Measurements from ENCODE around the gene ZNF786. TPM values are rescaled to one million over a fixed set of nuclear protein-coding genes. Genes with fewer than 3 reads are reported as not detected.

ZNF786 gene
- total RNA-seq, 1 experiment from 2014 or later, result 8.5 TPM

GRCh38 chr7:149072438-149072775 is 18.1 kb downstream of the ZNF786 start:
- intact Hi-C loops (cut with micrococcal nuclease), result loop anchor here (2.0 kb wide), 1 partner anchor 18 kb away; the partner anchor contains the start of gene ZNF786
- peak overlapping the region; percentile 92 for H3K4me2 ChIP-seq (ENCODE audit: low read length)
- ATAC-seq (peak; percentile 19), DNase-seq (ENCODE audit: low read depth, low spot score) (no peak)
- BruUV-seq (replicated peaks), result TSS peak; percentile 91
- H4K20me1 ChIP-seq (ENCODE audit: insufficient read depth), result no peaks in the 10 kb centered on the region
- H3K27ac ChIP-seq (ENCODE audit: low read depth, low read length), result peak overlapping the region; percentile 77
- peaks cover 40% of the 10 kb centered on the region for H3K79me2 ChIP-seq (ENCODE audit: insufficient read depth, low read length)
- peak overlapping the region; percentile 68 to 77 for H3K4me3 ChIP-seq (replicated peaks in 1 of 2; ENCODE audit: low read depth in 1 of 2, low read length in 2 of 2)
- H3K36me3 ChIP-seq (ENCODE audit: control insufficient read depth in 1 of 2, insufficient read depth in 2 of 2, low read length in 2 of 2), result peaks cover 4 to 26% of the 10 kb centered on the region in 2 experiments; a peak in 3 of 4 replicates
- H2AFZ ChIP-seq (ENCODE audit: low read depth, low read length, poor library complexity, severe bottlenecking), result no peak overlapping the region
- H3K27me3 ChIP-seq (ENCODE audit: insufficient read depth, low read length), result no peaks in the 10 kb centered on the region
- TF ChIP-seq SRF (IDR thresholded peaks at IDR 0.05; ENCODE audit: low read depth) (no peak), ZNF274 (IDR thresholded peaks at IDR 0.05; ENCODE audit: low read depth, low read length) (no peak)
- TF ChIP-seq, protein P1, sequence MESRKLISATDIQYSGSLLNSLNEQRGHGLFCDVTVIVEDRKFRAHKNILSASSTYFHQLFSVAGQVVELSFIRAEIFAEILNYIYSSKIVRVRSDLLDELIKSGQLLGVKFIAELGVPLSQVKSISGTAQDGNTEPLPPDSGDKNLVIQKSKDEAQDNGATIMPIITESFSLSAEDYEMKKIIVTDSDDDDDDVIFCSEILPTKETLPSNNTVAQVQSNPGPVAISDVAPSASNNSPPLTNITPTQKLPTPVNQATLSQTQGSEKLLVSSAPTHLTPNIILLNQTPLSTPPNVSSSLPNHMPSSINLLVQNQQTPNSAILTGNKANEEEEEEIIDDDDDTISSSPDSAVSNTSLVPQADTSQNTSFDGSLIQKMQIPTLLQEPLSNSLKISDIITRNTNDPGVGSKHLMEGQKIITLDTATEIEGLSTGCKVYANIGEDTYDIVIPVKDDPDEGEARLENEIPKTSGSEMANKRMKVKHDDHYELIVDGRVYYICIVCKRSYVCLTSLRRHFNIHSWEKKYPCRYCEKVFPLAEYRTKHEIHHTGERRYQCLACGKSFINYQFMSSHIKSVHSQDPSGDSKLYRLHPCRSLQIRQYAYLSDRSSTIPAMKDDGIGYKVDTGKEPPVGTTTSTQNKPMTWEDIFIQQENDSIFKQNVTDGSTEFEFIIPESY (IDR thresholded peaks at IDR 0.05; ENCODE audit: extremely low read depth, insufficient replicate concordance, low read length), result no peak
- POLR2A ChIA-PET, result interaction anchor here (1.5 to 1.6 kb wide), 2 partner anchors 17 to 53 kb away, joined by 5 to 6 read pairs; no protein-coding TSS in a partner anchor
- no peaks in the 10 kb centered on the region for H3K9me3 ChIP-seq (ENCODE audit: control insufficient read depth in 1 of 2, insufficient read depth in 1 of 2, low read depth in 1 of 2, low read length in 2 of 2)
- peak overlapping the region; percentile 79 for H3K9ac ChIP-seq (ENCODE audit: low read length)
- CTCF ChIA-PET, result interaction anchor here (1.0 to 1.6 kb wide), 6 partner anchors 14 to 65 kb away, joined by 3 to 6 read pairs (median 4); partner anchors contain the start of gene ZNF425
- peaks cover 4 to 24% of the 10 kb centered on the region in 2 experiments; a peak in 3 of 4 replicates for H3K4me1 ChIP-seq (ENCODE audit: control insufficient read depth in 1 of 2, insufficient read depth in 2 of 2, low read length in 2 of 2)
- RAD21 ChIA-PET (ENCODE audit: low non-redundant PET in 1 of 2, low total read pairs in 2 of 2, uncharacterized antibody in 2 of 2, unreplicated experiment in 2 of 2), result no interaction called here
- H3K9me2 ChIP-seq (ENCODE audit: insufficient read depth), result no peaks in the 10 kb centered on the region

GRCh38 chr7:149071641-149072437 is 18.7 kb downstream of the ZNF786 start:
- Histone ChIP-seq H3K4me1 (ENCODE audit: control insufficient read depth in 1 of 2, insufficient read depth in 2 of 2, low read length in 2 of 2) (peaks cover 4 to 24% of the 10 kb centered on the region in 2 experiments; a peak in 3 of 4 replicates), H3K9ac (ENCODE audit: low read length) (peak overlapping the region; percentile 79), H2AFZ (ENCODE audit: low read depth, low read length, poor library complexity, severe bottlenecking) (no peak overlapping the region), H3K4me2 (ENCODE audit: low read length) (peak overlapping the region; percentile 92), H3K27me3 (ENCODE audit: insufficient read depth, low read length) (no peaks in the 10 kb centered on the region), H3K79me2 (ENCODE audit: insufficient read depth, low read length) (peaks cover 40% of the 10 kb centered on the region), H3K4me3 (replicated peaks in 1 of 2; ENCODE audit: low read depth in 1 of 2, low read length in 2 of 2) (peak overlapping the region; percentile 68 to 77), H3K36me3 (ENCODE audit: control insufficient read depth in 1 of 2, insufficient read depth in 2 of 2, low read length in 2 of 2) (peaks cover 4 to 23% of the 10 kb centered on the region in 2 experiments; a peak in 3 of 4 replicates), H3K9me3 (ENCODE audit: control insufficient read depth in 1 of 2, insufficient read depth in 1 of 2, low read depth in 1 of 2, low read length in 2 of 2) (no peaks in the 10 kb centered on the region), H3K9me2 (ENCODE audit: insufficient read depth) (no peaks in the 10 kb centered on the region), H3K27ac (ENCODE audit: low read depth, low read length) (peak overlapping the region; percentile 77), H4K20me1 (ENCODE audit: insufficient read depth) (no peaks in the 10 kb centered on the region)
- TF ChIP-seq POLR2AphosphoS5 (IDR thresholded peaks at IDR 0.05; ENCODE audit: low read depth, low read length), result peak; percentile 96
- TF ChIP-seq, protein P2, sequence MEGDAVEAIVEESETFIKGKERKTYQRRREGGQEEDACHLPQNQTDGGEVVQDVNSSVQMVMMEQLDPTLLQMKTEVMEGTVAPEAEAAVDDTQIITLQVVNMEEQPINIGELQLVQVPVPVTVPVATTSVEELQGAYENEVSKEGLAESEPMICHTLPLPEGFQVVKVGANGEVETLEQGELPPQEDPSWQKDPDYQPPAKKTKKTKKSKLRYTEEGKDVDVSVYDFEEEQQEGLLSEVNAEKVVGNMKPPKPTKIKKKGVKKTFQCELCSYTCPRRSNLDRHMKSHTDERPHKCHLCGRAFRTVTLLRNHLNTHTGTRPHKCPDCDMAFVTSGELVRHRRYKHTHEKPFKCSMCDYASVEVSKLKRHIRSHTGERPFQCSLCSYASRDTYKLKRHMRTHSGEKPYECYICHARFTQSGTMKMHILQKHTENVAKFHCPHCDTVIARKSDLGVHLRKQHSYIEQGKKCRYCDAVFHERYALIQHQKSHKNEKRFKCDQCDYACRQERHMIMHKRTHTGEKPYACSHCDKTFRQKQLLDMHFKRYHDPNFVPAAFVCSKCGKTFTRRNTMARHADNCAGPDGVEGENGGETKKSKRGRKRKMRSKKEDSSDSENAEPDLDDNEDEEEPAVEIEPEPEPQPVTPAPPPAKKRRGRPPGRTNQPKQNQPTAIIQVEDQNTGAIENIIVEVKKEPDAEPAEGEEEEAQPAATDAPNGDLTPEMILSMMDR (IDR thresholded peaks at IDR 0.05 in 2 of 3, conservative IDR thresholded peaks at IDR 0.05 in 1 of 3; ENCODE audit: borderline replicate concordance in 1 of 3, insufficient read depth in 1 of 3, low read depth in 2 of 3, low read length in 2 of 3), result peak in 2 of 3 experiments; percentile 75 to 92; a peak in 4 of 6 replicates
- TF ChIP-seq YY1 (IDR thresholded peaks at IDR 0.05; ENCODE audit: extremely low read depth, insufficient replicate concordance, low read depth, low read length), result peak; percentile 46
- TF ChIP-seq, protein P1 (IDR thresholded peaks at IDR 0.05; ENCODE audit: extremely low read depth, insufficient replicate concordance, low read length), result peak; percentile 38
- TF ChIP-seq EZH2phosphoT487 (IDR thresholded peaks at IDR 0.05; ENCODE audit: borderline replicate concordance), result no peak
- peak; percentile 42 for TF ChIP-seq ZFX (IDR thresholded peaks at IDR 0.05)
- intact Hi-C loops (cut with micrococcal nuclease), result loop anchor here (2.0 kb wide), 1 partner anchor 19 kb away; the partner anchor contains the start of gene ZNF786
- ChIA-PET POLR2A (interaction anchor here (0.9 to 1.6 kb wide), 3 partner anchors 12 to 53 kb away, joined by 3 to 6 read pairs (median 5); no protein-coding TSS in a partner anchor), CTCF (interaction anchor here (0.5 to 1.6 kb wide), 8 partner anchors 13 to 354 kb away, joined by 3 to 6 read pairs (median 3); partner anchors contain the start of gene ZNF425), RAD21 (ENCODE audit: low non-redundant PET in 1 of 2, low total read pairs in 2 of 2, uncharacterized antibody in 2 of 2, unreplicated experiment in 2 of 2) (no interaction called here)
- DNase-seq (ENCODE audit: low read depth, low spot score), result peak; percentile 88
- BruUV-seq (replicated peaks), result no TSS peak
- peak; percentile 90 for ATAC-seq

Data from HCT116 (cell line).